Measurements from ENCODE around the gene RIPOR3.

RIPOR3 gene

GRCh38 chr20:50558483-50558925 is 132.8 kb downstream of the RIPOR3 start:
- ATAC-seq (replicated peaks) (no peak), DNase-seq (no peak)
- Mint-ChIP-seq H3K27me3 (no peaks in the 10 kb centered on the region), H3K9me3 (no peaks in the 10 kb centered on the region), H3K36me3 (peaks cover 53 to 63% of the 10 kb centered on the region in 2 donors), H3K4me3 (no peak overlapping the region), H3K4me1 (peaks cover 35 to 62% of the 10 kb centered on the region in 2 donors), H3K27ac (no peak overlapping the region)

- Mint-ChIP-seq H3K36me3 (peaks cover 48 to 56% of the 10 kb centered on the region in 2 donors), H3K4me1 (peaks cover 30 to 55% of the 10 kb centered on the region in 2 donors), H3K9me3 (no peaks in the 10 kb centered on the region), H3K27me3 (no peaks in the 10 kb centered on the region), H3K4me3 (no peak overlapping the region), H3K27ac (no peak overlapping the region)
- ATAC-seq (replicated peaks): no peak
- DNase-seq: no peak
Observed at GRCh38 chr20:50557549-50558134, 133.7 kb downstream of the RIPOR3 start.

- Mint-ChIP-seq H3K9me3 (no peaks in the 10 kb centered on the region), H3K4me3 (no peak overlapping the region), H3K27me3 (no peaks in the 10 kb centered on the region), H3K27ac (no peak overlapping the region), H3K4me1 (peaks cover 23 to 36% of the 10 kb centered on the region in 2 donors), H3K36me3 (peaks cover 40 to 47% of the 10 kb centered on the region in 2 donors)
- DNase-seq: no peak
- ATAC-seq (replicated peaks): no peak
Observed at GRCh38 chr20:50555662-50556061, 135.7 kb downstream of the RIPOR3 start.

- ATAC-seq (replicated peaks) (peak; percentile 60 to 65), DNase-seq (no peak)
- Mint-ChIP-seq H3K27me3 (no peaks in the 10 kb centered on the region), H3K27ac (no peak overlapping the region), H3K4me1 (peaks cover 27 to 34% of the 10 kb centered on the region in 2 donors), H3K9me3 (no peaks in the 10 kb centered on the region), H3K4me3 (no peak overlapping the region), H3K36me3 (peaks cover 40 to 49% of the 10 kb centered on the region in 2 donors)
Observed at GRCh38 chr20:50554694-50555579, 136.4 kb downstream of the RIPOR3 start.

GRCh38 chr20:50552979-50553378 is 138.4 kb downstream of the RIPOR3 start:
- Mint-ChIP-seq H3K27ac (no peak overlapping the region), H3K4me1 (peaks cover 16 to 26% of the 10 kb centered on the region in 2 donors), H3K36me3 (peaks cover 40 to 48% of the 10 kb centered on the region in 2 donors), H3K4me3 (no peak overlapping the region), H3K27me3 (no peaks in the 10 kb centered on the region), H3K9me3 (no peaks in the 10 kb centered on the region)
- no peak for DNase-seq
- no peak for ATAC-seq (replicated peaks)

- Mint-ChIP-seq H3K27ac (peak overlapping the region; percentile 74), H3K4me1 (peaks cover 8 to 32% of the 10 kb centered on the region in 2 donors), H3K4me3 (peak overlapping the region in 1 of 2 donors; percentile 47)
Observed at GRCh38 chr20:50551288-50551687, 140.1 kb downstream of the RIPOR3 start.

GRCh38 chr20:50550531-50550930 is 140.8 kb downstream of the RIPOR3 start:
- H3K27me3 Mint-ChIP-seq: no peaks in the 10 kb centered on the region
- peaks cover under 1 to 36% of the 10 kb centered on the region in 2 donors for H3K4me1 Mint-ChIP-seq
- ATAC-seq (replicated peaks) (no peak), DNase-seq (no peak)
- H3K27ac Mint-ChIP-seq: no peak overlapping the region
- peaks cover 27 to 41% of the 10 kb centered on the region in 2 donors for H3K36me3 Mint-ChIP-seq
- H3K9me3 Mint-ChIP-seq: no peaks in the 10 kb centered on the region
- H3K4me3 Mint-ChIP-seq: peak overlapping the region in 1 of 2 donors; percentile 37

More at GRCh38 chr20:50551288-50551687, 140.1 kb downstream of the RIPOR3 start:
- H3K27me3 Mint-ChIP-seq: no peaks in the 10 kb centered on the region
- H3K9me3 Mint-ChIP-seq: no peaks in the 10 kb centered on the region
- H3K36me3 Mint-ChIP-seq: peaks cover 31 to 46% of the 10 kb centered on the region in 2 donors
- DNase-seq (no peak), ATAC-seq (replicated peaks) (no peak)

- Mint-ChIP-seq H3K36me3 (peaks cover 36 to 52% of the 10 kb centered on the region in 2 donors), H3K4me3 (no peak overlapping the region), H3K9me3 (no peaks in the 10 kb centered on the region)
Observed at GRCh38 chr20:50548396-50548795, 142.9 kb downstream of the RIPOR3 start.

GRCh38 chr20:50547964-50548363 is 143.4 kb downstream of the RIPOR3 start:
- H3K27me3 Mint-ChIP-seq: no peaks in the 10 kb centered on the region
- H3K4me1 Mint-ChIP-seq: peaks cover 8 to 47% of the 10 kb centered on the region in 2 donors
- ATAC-seq (replicated peaks): no peak
- H3K36me3 Mint-ChIP-seq: peaks cover 39 to 55% of the 10 kb centered on the region in 2 donors
- no peaks in the 10 kb centered on the region for H3K9me3 Mint-ChIP-seq
- peak overlapping the region; percentile 80 for H3K27ac Mint-ChIP-seq
- DNase-seq: no peak
- peak overlapping the region; percentile 29 to 37 for H3K4me3 Mint-ChIP-seq

More at GRCh38 chr20:50548396-50548795, 142.9 kb downstream of the RIPOR3 start:
- no peak for DNase-seq
- H3K4me1 Mint-ChIP-seq: peaks cover 4 to 45% of the 10 kb centered on the region in 2 donors
- ATAC-seq (replicated peaks): no peak
- H3K27ac Mint-ChIP-seq: peak overlapping the region; percentile 80
- H3K27me3 Mint-ChIP-seq: no peaks in the 10 kb centered on the region

- peaks cover 18 to 56% of the 10 kb centered on the region in 2 donors for H3K4me1 Mint-ChIP-seq
- peak overlapping the region; percentile 87 for H3K27ac Mint-ChIP-seq
- DNase-seq (peak; percentile 27), ATAC-seq (replicated peaks) (peak; percentile 81 to 88)
- H3K9me3 Mint-ChIP-seq: peaks cover 0 to 1% of the 10 kb centered on the region in 2 donors
- no peaks in the 10 kb centered on the region for H3K27me3 Mint-ChIP-seq
- H3K36me3 Mint-ChIP-seq: peaks cover 38 to 63% of the 10 kb centered on the region in 2 donors
- peak overlapping the region; percentile 79 to 83 for H3K4me3 Mint-ChIP-seq
Observed at GRCh38 chr20:50546729-50547314, 144.5 kb downstream of the RIPOR3 start.

GRCh38 chr20:50545126-50545525 is 146.2 kb downstream of the RIPOR3 start:
- ATAC-seq (replicated peaks) (no peak), DNase-seq (no peak)
- H3K27ac Mint-ChIP-seq: peak overlapping the region; percentile 87
- H3K9me3 Mint-ChIP-seq: peaks cover 0 to 1% of the 10 kb centered on the region in 2 donors
- no peaks in the 10 kb centered on the region for H3K27me3 Mint-ChIP-seq
- H3K4me3 Mint-ChIP-seq: peak overlapping the region; percentile 17 to 83
- H3K36me3 Mint-ChIP-seq: peaks cover 44 to 69% of the 10 kb centered on the region in 2 donors
- H3K4me1 Mint-ChIP-seq: peaks cover 35 to 63% of the 10 kb centered on the region in 2 donors

GRCh38 chr20:50543326-50543725 is 148.0 kb downstream of the RIPOR3 start:
- Mint-ChIP-seq H3K4me3 (peak overlapping the region; percentile 42 to 46), H3K27ac (peak overlapping the region; percentile 57), H3K27me3 (no peaks in the 10 kb centered on the region), H3K36me3 (peaks cover 43 to 68% of the 10 kb centered on the region in 2 donors), H3K4me1 (peaks cover 44 to 56% of the 10 kb centered on the region in 2 donors), H3K9me3 (peaks cover 3 to 7% of the 10 kb centered on the region in 2 donors)
- ATAC-seq (replicated peaks) (no peak), DNase-seq (no peak)

GRCh38 chr20:50541606-50542041 is 149.7 kb downstream of the RIPOR3 start:
- Mint-ChIP-seq H3K27ac (peak overlapping the region; percentile 94), H3K4me1 (peaks cover 55 to 59% of the 10 kb centered on the region in 2 donors), H3K36me3 (peaks cover 47 to 70% of the 10 kb centered on the region in 2 donors), H3K4me3 (peak overlapping the region; percentile 71 to 79), H3K9me3 (peaks cover 3 to 11% of the 10 kb centered on the region in 2 donors), H3K27me3 (no peaks in the 10 kb centered on the region)
- DNase-seq: peak; percentile 73
- peak; percentile 91 to 94 for ATAC-seq (replicated peaks)
